Activated CD8-positive, alpha-beta memory T cell treated with anti-CD3 and anti-CD28 coated beads, Interleukin-2, amount 50 U/mL, for 4 hours (primary cell): ENCODE measurements around the gene AK8.

Experiments used
- DNase-seq: peaks from one replicate; pipeline ENCODE4 v3.0.0-alpha.2; 2020

Gene AK8

GRCh38 chr9:132857616-132858342 lies 20.3 kb downstream of the AK8 start:
- DNase-seq = no peak

GRCh38 chr9:132857031-132857430 lies 21.1 kb downstream of the AK8 start:
- DNase-seq = no peak

- DNase-seq = no peak
Measured at GRCh38 chr9:132855904-132856303, 22.2 kb downstream of the AK8 start.

- no peak for DNase-seq
Measured at GRCh38 chr9:132854832-132855231, 23.3 kb downstream of the AK8 start.

GRCh38 chr9:132853482-132853881 lies 24.6 kb downstream of the AK8 start:
- no peak for DNase-seq

GRCh38 chr9:132849185-132849706 lies 28.8 kb downstream of the AK8 start:
- no peak for DNase-seq

- no peak for DNase-seq
Measured at GRCh38 chr9:132846918-132847515, 31.1 kb downstream of the AK8 start.

GRCh38 chr9:132846109-132846917 lies 31.8 kb downstream of the AK8 start:
- DNase-seq = no peak

- no peak for DNase-seq
Measured at GRCh38 chr9:132842124-132843044, 35.7 kb downstream of the AK8 start.

- no peak for DNase-seq
Measured at GRCh38 chr9:132840980-132841379, 37.1 kb downstream of the AK8 start.

GRCh38 chr9:132838291-132838690 lies 39.8 kb downstream of the AK8 start:
- DNase-seq = no peak

- DNase-seq = no peak
Measured at GRCh38 chr9:132837501-132838286, 40.4 kb downstream of the AK8 start.

- no peak for DNase-seq
Measured at GRCh38 chr9:132834343-132834742, 43.7 kb downstream of the AK8 start.

GRCh38 chr9:132833550-132834121 lies 44.4 kb downstream of the AK8 start:
- DNase-seq = no peak

- DNase-seq = no peak
Measured at GRCh38 chr9:132832171-132832881, 45.8 kb downstream of the AK8 start.

GRCh38 chr9:132828201-132828770 lies 49.8 kb downstream of the AK8 start:
- no peak for DNase-seq

GRCh38 chr9:132827366-132827765 lies 50.7 kb downstream of the AK8 start:
- DNase-seq = no peak

- no peak for DNase-seq
Measured at GRCh38 chr9:132826621-132827365, 51.3 kb downstream of the AK8 start.

GRCh38 chr9:132826131-132826530 lies 52.0 kb downstream of the AK8 start:
- no peak for DNase-seq

GRCh38 chr9:132825430-132825829 lies 52.7 kb downstream of the AK8 start:
- DNase-seq = no peak
